HG02840 (cell line): Measurements from ENCODE around the gene PDK4.
"Not testable (repeated sequence)": the region's sequence is repeated elsewhere in the genome, so short reads cannot be mapped to it uniquely, and the experiment has no call there.

ENCODE experiments used
- ATAC-seq: cut with Tn5 transposase; IDR thresholded peaks from one replicate; pipeline ENCODE4 v1.9.1; 2021; ENCODE audit warnings: mild to moderate bottlenecking, moderate library complexity, moderate number of reproducible peaks; ENCODE audit not compliant: unreplicated experiment, low FRiP score

PDK4 gene

DNA sequence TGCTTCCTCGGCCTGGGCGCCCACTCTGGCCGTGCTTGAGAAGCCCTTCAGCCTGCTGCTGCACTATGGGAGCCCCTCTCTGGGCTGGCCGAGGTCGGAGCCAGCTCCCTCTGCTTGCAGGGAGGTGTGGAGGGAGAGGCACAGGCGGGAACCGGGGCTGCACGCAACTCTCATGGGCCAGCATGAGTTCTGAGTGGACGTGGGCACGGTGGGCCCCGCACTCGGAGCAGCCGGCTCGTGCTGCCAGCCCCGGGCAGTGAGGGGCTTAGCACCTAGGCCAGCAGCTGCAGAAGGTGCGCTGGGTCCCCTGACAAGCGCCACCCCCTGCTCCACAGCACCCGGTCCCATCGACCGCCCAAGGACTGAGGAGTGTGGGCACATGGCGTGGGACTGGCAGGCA is 9.0 kb upstream of the PDK4 start:
- ATAC-seq, result no peak

DNA sequence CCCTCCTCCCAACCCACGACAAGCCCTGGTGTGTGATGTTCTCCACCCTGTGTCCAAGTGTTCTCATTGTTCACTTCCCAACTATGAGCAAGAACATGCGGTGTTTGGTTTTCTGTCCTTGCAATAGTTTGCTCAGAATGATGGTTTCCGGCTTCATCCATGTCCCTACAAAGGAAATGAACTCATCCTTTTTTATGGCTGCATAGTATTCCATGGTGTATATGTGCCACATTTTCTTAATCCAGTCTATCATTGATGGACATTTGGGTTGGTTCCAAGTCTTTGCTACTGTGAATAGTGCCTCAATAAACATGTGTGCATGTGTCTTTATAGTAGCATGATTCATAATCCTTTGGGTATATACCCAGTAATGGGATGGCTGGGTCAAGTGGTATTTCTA is 8.5 kb upstream of the PDK4 start:
- not testable (repeated sequence) for ATAC-seq

DNA sequence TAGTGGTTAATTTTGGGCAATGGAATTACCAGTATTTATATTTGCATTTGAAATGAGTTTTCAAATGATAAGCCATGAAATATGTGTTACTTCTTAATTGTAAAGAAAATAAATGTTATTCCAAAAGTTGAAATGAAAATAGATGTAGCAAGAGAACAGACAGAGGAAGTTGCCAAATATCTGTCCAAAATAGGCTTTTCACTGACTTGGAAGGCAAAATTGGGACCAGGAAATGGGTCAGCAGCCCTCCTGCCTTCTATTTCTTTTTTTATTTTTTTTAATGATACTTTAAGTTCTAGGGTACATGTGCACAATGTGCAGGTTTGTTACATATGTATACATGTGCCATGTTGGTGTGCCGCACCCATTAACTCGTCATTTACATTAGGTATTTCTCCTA is 8.1 kb upstream of the PDK4 start:
- not testable (repeated sequence) for ATAC-seq

DNA sequence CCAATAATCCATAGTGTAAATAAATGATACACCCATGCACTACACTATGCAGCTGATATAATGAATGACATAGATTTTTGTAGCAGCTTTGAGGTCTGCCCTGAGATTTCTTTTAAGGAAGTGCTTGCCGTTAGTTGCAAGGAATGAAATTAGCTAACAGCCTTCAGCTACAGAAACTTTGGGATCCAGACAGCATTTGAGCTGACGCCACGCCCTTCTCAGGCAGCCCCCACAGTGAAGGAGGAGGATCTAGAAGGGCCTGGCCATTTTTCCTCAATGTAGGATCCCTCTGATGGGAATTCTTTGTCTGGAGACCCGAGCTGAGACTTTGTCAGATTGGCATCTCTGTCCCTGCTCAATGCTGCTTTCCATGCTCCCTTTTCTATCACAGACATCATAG is 6.1 kb upstream of the PDK4 start:
- no peak for ATAC-seq

DNA sequence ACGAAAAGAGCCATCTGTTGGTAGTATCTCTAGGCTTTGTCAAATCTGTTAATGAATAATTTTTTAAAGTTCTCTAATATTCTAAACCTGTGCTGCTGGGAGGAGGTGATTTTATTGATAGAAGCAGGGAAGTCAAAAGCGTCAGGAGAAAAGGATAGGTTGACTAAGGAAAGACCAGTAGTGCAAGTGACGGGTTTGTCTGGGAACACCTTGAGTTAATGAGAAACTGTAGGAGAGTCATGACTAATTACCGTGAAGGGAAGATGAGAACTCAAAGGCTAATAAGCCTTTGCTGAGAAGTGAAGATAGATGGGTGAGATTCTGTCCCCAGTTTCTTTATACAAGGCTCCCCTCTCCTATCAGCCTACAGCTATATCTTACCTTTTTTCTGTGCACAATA is 5.0 kb upstream of the PDK4 start:
- ATAC-seq, result no peak

DNA sequence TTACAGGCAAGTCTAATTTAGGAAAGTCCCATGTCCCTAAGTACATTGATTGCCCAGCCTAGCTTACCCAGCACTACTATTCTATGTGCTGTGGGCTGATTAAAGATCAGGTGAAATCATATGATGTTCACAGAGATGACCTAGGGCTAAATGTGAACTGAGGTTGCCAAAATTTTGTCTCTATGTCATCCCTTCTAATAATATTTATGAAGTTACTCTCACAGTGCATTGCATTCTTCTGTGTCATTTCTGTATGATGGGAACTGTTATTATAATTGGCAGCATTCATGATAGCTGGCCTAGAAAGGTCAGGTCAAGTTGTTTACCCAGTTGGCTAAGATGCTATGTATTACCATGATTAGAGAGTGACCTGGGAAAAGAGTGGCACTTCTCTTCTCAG is 2.8 kb upstream of the PDK4 start:
- ATAC-seq, result no peak

DNA sequence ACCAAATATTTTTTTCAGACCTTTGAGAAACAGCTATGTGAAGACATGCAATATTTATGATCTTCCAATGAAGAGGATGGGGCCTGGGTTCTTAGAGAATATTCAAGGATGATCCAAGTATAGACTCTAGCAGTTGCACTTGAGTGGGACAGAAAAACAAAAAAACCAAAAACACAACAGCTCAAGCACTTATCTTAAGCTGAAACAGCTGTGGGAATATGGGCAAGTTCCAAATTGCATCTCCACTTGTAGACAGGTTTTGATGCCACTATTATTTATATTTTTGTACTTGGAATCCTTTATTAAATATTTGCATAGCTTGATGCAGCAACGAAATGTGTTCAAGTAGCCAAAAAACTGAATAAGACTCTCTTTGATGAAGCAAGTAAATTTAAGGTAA is 2.2 kb upstream of the PDK4 start:
- no peak for ATAC-seq

DNA sequence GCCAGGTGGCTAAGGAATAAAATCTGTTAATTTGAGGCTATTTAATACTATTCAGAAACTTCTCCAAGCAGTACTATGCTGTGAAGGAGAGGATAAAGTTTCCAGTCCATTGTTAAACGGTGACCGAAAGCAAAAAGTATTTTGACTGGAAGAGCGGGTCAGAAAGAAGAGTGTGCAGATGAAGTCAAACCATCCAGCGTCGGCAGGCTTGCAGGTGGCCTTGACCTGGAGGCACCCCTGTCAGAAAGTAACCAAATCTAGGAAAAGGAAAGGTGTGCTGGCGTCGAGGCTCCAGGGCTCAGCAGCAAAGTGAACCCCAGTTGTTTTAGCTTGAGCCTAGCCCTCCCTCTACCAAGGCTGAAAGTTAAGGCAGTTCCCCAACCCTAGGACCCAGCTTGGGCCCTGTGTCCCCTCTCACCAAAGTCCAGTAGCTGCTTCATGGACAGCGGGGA is 544 bp downstream of the PDK4 start:
- ATAC-seq, result no peak

DNA sequence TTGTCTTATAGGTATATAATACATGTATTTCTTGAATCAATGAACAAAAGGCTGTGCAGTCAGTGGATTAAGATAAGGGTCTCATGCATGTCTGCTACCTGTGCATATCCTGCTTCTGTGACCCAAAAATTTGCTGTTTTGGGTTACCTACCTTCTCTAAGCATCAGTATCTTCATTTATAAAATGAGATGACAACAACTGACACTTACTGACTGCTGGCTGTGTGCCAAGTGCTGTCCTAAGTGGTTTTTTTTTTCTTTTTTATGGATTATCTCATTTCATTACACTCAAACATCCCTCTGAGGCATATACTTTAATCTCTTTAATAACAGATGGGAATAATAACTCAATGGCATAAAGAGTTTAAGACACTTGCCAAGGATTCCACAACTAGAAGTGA is 2.1 kb downstream of the PDK4 start:
- no peak for ATAC-seq

DNA sequence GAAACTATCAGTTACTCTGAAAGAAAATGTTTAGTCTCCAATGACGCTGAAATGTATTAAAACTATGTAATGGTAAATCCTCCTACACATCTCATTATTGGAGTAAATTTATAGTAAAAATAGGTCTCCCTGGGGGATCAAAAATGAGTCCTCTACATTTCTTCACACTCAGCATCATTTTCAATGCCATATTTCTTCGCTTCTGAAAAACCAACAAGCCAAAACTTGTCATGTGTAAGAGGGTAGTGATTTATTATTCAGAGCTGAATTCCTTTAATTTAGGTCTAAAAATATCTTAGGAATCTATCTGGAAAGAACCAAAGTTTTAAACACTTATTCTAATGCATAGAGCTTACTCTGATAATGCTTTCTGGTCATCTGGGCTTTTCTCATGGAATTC is 3.0 kb downstream of the PDK4 start:
- ATAC-seq, result no peak

DNA sequence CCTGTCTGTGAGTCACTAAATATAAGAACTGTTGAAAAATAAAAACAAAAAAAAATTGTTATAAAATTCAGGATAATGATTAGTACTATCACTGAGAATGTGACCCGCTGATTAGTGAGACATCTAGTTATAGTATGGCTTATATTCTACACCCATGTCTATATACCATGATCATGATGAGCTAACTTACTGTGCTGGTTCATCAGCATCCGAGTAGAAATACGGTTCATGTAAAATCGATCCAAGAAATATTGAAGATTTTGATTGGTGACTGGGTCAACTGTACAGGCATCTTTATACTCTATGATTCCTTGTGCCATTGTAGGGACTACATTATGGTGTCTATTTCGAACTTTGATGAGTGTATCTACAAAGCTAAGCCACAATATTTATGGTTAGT is 3.7 kb downstream of the PDK4 start:
- no peak for ATAC-seq

DNA sequence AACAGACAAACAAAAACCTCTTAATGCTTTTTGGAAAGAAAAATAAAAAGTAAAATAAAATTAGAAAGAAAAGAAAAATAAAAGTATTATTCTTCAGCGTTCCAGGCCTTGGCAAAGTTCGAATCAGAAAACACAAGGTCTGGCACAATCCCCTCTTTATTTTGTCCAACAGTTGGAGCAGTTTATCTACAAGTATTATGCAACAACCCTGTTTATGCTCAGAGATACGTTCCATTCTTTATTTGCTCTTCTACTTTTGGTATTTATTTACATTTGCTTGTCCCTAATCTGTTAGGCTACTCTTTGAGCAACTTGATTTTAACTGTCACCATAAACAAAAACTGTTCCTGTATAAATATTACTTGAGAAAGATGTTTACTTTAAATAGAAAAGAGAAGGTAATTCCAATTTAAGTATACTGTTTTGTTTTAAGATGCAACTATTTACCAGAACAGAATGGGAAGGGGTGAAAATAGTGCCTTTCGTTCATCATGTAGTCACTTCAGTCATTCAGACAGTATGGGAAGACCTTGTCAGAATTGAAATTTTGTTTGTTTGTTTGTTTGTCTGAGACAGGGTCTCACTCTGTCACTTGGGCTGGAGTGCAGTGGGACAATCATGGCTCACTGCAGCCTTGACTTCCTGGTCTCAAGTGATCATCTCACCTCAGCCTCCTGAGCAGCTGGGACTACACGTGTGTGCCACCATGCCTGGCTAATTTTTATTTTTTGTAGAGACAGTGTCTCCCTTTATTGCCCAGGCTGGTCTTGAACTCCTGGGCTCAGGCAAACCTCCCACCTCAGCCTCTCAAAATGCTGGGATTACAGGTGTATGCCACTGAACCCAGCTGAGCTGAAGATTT is 5.7 kb downstream of the PDK4 start:
- no peak for ATAC-seq

DNA sequence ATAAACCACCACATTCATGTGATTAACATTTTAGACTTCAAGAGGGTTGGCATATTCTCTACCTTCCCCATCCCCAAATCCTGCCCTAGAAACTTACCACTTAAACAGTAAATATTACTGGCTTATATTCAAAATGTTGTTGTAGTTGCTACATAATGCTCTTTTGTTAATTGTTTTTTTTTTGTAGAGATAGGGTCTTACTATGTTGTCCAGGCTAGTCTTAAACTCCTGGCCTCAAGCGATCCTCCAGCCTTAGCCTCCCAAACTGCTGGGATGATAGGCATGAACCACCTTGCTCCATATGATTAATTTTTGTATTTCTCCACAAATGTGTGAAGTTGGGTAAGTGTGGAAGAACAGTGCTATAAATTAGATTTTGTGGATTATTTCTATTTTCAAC is 6.5 kb downstream of the PDK4 start:
- ATAC-seq, result no peak

DNA sequence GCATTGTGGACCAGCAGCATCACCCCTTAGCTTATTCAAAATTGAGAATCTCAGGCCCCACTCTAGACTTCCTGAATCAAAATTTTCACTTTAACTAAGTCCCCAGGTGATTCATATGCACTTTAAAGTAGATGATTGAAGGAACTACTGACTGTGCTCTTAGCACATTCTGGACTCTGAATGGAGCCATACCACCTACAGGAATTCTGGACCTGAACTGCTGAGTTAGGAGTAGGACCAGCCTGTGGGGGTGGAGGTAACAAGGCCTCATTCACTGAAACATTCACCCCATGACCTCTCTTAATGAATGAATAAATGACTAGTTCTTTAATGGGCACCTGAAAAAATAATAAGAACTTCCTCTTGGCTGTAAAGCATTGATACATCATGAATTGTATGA is 7.3 kb downstream of the PDK4 start:
- ATAC-seq, result no peak

DNA sequence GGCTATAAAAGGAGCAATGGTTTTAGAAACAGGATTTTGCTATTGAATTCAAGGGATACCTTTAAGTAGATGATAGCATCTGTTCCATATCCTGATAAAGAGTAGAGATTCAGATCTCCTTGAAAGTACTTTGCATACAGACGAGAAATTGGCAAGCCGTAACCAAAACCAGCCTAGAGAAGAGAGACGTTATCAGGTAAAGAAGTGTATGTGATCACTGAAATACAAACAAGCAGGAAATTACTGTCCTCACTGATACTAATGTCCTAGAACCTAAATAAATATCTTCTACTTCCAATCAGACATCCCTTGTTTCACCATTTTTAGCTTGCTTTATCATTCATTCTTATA is 9.4 kb downstream of the PDK4 start:
- ATAC-seq, result no peak

DNA sequence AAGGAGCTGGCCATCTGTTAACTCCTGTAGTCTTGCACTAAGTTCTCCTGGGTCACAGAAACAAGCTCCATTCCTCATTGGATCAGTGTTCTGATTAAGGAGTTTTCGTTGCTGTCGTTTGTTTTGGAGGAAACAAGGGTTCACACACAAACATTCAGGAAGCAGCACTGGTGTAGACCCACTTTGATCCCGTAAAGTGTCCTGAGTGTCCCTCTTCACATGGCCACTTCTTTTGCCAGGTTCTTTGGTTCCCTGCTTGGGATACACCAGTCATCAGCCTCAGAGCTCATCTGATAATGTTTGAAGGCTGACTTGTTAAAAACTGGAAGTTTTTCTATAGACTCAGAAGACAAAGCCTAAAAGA is 10.9 kb downstream of the PDK4 start:
- ATAC-seq, result no peak

DNA sequence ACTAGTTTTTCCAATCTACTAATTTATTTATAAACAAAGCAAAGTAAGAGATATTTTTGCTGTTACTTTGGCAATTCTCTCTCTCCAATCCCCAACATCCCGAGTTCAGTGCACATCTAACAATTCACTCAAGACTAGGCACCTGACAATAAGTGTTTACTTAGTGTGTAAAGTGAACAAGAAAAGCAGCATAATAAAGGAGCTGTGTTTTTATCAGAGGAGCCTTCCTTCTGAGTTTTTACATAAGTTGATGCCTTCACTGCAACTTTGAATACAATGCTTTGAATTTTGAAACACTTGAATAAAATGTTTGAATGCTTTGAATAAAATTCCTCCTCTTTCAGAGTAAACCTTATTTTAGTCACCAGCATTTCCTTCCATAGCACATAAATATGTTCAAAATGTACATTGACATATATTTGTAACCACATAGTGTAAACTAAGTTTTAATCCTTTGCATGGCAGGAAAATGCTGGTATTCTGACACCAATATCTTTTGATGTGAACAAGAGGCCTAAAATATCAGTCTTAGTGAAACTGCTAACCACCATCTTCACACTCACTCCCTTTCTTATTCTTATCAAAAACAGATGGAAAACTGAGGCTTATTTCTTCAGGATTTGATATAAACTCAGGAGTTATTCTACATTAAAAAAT is 11.4 kb downstream of the PDK4 start:
- ATAC-seq, result no peak

DNA sequence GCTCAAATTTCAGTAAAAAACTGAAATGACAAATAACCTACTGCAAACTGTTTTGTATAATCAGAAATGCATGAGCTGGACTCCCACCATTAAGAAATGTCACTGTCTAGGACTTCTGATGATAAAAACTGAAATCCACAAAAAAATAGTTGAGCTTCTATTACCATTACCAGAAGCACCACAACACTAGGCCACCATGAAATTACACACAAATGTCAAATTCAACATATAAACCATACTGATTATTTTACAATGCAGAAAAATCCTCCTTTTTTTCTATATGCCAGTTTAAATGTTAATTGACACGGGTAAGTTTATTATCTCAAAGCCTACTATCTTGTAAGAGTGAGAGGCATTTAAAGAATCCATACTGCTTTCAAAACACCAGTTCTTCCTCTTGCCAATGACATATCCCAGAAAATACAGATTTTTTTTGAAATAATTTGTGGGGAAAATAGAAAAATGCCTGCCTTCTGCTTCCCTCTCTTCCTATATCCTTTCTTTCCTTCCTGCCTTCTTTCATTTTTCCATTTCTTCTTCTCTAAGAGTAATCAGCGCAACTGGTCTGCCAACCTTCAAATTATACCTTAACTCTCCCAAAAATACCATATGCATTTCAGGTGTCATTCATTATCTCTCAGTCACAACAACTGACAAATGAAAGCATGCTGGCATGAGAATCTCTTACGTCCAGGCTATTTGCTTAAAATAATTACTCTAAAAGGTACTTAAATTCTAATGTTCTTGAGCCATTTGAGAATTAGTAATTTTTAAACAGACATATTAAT is 12.3 kb downstream of the PDK4 start:
- ATAC-seq, result no peak

DNA sequence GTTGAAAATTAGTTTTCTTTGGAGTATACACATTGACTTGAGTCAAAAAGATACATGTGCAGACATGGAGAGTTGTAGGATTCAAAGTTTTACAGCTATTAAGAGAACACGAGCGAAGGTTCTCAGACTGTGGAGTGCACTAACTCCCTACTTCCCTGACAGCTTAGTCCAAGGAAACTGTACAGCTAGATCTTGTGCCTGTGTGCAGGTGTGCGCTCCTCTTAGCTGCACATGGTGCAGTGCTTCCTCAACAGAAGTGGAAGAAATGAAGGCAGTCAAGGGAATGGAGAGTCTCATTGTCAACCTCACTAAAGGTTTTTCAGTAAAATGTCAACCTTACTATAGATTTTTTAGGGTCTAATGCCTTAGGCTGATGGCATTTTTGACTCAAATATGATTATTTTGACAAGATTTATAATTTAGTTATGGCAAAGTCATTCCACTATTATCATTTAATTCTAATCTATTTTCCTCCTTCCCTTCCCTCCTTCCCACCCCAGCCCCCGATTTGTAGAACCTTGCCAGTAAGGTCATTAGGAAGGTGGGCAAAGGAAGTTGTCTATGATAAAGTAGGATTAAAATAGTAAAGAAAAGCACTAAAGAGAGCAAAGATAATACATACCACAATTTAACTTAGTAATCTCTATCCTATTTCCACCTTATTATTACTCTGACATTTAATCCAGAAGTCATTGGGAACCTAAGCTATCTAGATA is 13.6 kb downstream of the PDK4 start:
- ATAC-seq, result no peak

DNA sequence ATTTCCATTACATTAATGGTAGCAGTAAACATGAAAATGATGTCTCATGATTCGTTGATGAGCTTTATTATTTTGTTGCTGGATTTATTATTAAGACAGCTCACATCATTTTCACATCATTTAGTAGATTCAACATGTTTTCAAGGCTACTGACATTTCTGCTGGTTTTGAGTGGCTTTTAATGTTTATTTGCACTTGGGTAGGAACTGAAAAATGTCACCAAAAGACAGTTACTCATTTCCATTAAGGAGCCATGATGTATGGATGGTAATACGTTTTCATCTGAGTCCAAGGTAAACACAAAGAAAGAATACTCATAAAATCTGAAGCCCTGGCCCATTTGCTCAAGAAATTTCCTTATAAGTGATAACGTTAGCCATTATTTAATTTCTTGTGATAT is 14.8 kb downstream of the PDK4 start:
- ATAC-seq, result no peak

DNA sequence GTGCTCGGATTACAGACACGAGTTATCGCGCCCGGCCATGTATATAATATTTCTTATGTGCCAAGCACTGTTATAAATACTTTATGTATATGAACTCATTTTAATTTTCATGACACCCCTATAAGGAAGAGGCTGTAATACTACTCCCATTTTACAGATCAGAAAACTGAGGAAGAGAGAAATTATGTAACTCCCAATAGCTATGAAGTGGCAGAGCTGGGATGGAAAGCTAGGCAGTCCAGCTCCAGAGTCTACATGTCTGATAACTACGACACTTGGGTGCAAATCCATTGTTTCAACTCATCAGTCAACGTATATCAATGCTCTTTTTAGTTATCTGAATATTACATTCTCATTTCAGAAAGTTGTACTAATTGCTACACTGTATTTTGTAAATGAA is 17.0 kb downstream of the PDK4 start:
- no peak for ATAC-seq
